HEK293 (cell line): ENCODE results near the gene SMNDC1.
A peak's percentile ranks its signal among the peaks of the same experiment; 100 is the strongest.

Experiments
- CTCF ChIA-PET: fragments of 350-600 bp; formaldehyde crosslinking; extraction: SDS; loops from one replicate; lab custom pipeline; 2021; ENCODE audit warnings: antibody characterized with exemption; lab: Yijun Ruan, JAX
- POLR2A ChIA-PET: fragments of 300-600 bp; formaldehyde crosslinking; extraction: SDS; loops from one replicate; lab custom pipeline; 2020; ENCODE audit warnings: antibody characterized with exemption, inconsistent platforms; lab: Yijun Ruan, JAX
- H3K27ac ChIP-seq: fragments of 200-500 bp; sonication (Bioruptor generic); 2 replicates; pipeline ENCODE4 v1.5.1; 2014; ENCODE audit warnings: low read depth, low read length, control low read depth, inconsistent platforms; ENCODE audit errors: extremely low read depth
- H3K36me3 ChIP-seq, 2 experiments: fragments of 200-500 bp in 1 of 2; sonication (Bioruptor generic) in 1 of 2; 1 replicate in 1 of 2; 2 replicates in 1 of 2; pipeline ENCODE4 v1.5.1; 2014 to 2017; ENCODE audit warnings: inconsistent platforms in 2 of 2, low read length in 2 of 2; ENCODE audit not compliant: control insufficient read depth in 2 of 2, insufficient read depth in 1 of 2
- H3K4me1 ChIP-seq: fragments of 200-500 bp; sonication (Bioruptor generic); 2 replicates; pipeline ENCODE4 v1.5.1; 2014; ENCODE audit warnings: mild to moderate bottlenecking, low read length, inconsistent platforms; ENCODE audit not compliant: control insufficient read depth, insufficient read depth
- H3K4me3 ChIP-seq: 2 replicates; pipeline ENCODE4 v1.5.1; 2011; ENCODE audit warnings: low read depth, mild to moderate bottlenecking, control low read depth, low read length, moderate library complexity
- H3K9me3 ChIP-seq: fragments of 200-500 bp; sonication (Bioruptor generic); 2 replicates; pipeline ENCODE4 v1.5.1; 2014; ENCODE audit warnings: low read depth, low read length, inconsistent platforms; ENCODE audit not compliant: control insufficient read depth, insufficient read depth
- HOXD13 ChIP-seq: sonication (generic); formaldehyde crosslinking; IDR thresholded peaks from 2 replicates; pipeline ENCODE4 v1.8.0; 2022; ENCODE audit warnings: missing genetic modification reagents, borderline replicate concordance
- IKZF3 ChIP-seq: fragments of 450-650 bp; IDR thresholded peaks from 2 replicates; pipeline ENCODE4 v1.5.0; 2018; ENCODE audit warnings: missing biosample characterization, mild to moderate bottlenecking, missing genetic modification characterization, moderate library complexity
- KLF7 ChIP-seq: fragments of 450-650 bp; formaldehyde crosslinking; IDR thresholded peaks from 2 replicates; pipeline ENCODE4 v1.5.1; 2016; ENCODE audit warnings: missing biosample characterization, missing genetic modification characterization, borderline replicate concordance
- MEIS1 ChIP-seq: sonication (generic); formaldehyde crosslinking; IDR thresholded peaks from 2 replicates; pipeline ENCODE4 v1.8.1; 2022; ENCODE audit warnings: missing genetic modification reagents, mild to moderate bottlenecking, borderline replicate concordance
- YY1 ChIP-seq: fragments of 450-650 bp; formaldehyde crosslinking; IDR thresholded peaks from 2 replicates; pipeline ENCODE4 v1.5.1; 2018; ENCODE audit warnings: missing biosample characterization, missing genetic modification characterization
- ZBTB1 ChIP-seq: fragments of 450-650 bp; formaldehyde crosslinking; IDR thresholded peaks from 2 replicates; pipeline ENCODE4 v1.5.1; 2016; ENCODE audit warnings: missing biosample characterization, missing genetic modification characterization
- ZBTB48 ChIP-seq: fragments of 450-650 bp; formaldehyde crosslinking; IDR thresholded peaks from 2 replicates; pipeline ENCODE4 v1.5.1; 2016; ENCODE audit warnings: missing biosample characterization, missing genetic modification characterization
- ZBTB8A ChIP-seq: fragments of 450-650 bp; formaldehyde crosslinking; IDR thresholded peaks from 2 replicates; pipeline ENCODE4 v1.5.1; 2016; ENCODE audit warnings: missing biosample characterization, missing genetic modification characterization
- ZNF157 ChIP-seq: fragments of 450-650 bp; formaldehyde crosslinking; IDR thresholded peaks from 2 replicates; pipeline ENCODE4 v1.5.1; 2016; ENCODE audit warnings: missing biosample characterization, missing genetic modification characterization
- ZNF350 ChIP-seq: fragments of 450-650 bp; formaldehyde crosslinking; IDR thresholded peaks from 2 replicates; pipeline ENCODE4 v1.5.0; 2017; ENCODE audit warnings: missing biosample characterization, mild to moderate bottlenecking, missing genetic modification characterization
- ZNF510 ChIP-seq: fragments of 450-650 bp; formaldehyde crosslinking; IDR thresholded peaks from 2 replicates; pipeline ENCODE4 v1.5.1; 2018; ENCODE audit warnings: mild to moderate bottlenecking, missing genetic modification characterization, missing biosample characterization; ENCODE audit not compliant: insufficient replicate concordance
- ZNF514 ChIP-seq: fragments of 450-650 bp; formaldehyde crosslinking; IDR thresholded peaks from 2 replicates; pipeline ENCODE4 v1.5.1; 2016; ENCODE audit warnings: missing biosample characterization, missing genetic modification characterization
- ZNF529 ChIP-seq: fragments of 450-650 bp; formaldehyde crosslinking; IDR thresholded peaks from 2 replicates; pipeline ENCODE4 v1.5.1; 2017; ENCODE audit warnings: missing genetic modification characterization, missing biosample characterization; ENCODE audit not compliant: insufficient replicate concordance
- ZNF660 ChIP-seq: fragments of 450-650 bp; IDR thresholded peaks from 2 replicates; pipeline ENCODE4 v1.5.1; 2018; ENCODE audit warnings: missing biosample characterization, mild to moderate bottlenecking, missing genetic modification characterization
- ZNF664 ChIP-seq: fragments of 450-650 bp; formaldehyde crosslinking; IDR thresholded peaks from 2 replicates; pipeline ENCODE4 v1.5.1; 2016; ENCODE audit warnings: missing biosample characterization, missing genetic modification characterization
- ZNF747 ChIP-seq: fragments of 450-650 bp; formaldehyde crosslinking; IDR thresholded peaks from 2 replicates; pipeline ENCODE4 v1.5.1; 2016; ENCODE audit warnings: missing biosample characterization, missing genetic modification characterization
- ZNF791 ChIP-seq: fragments of 450-650 bp; formaldehyde crosslinking; IDR thresholded peaks from 2 replicates; pipeline ENCODE4 v1.5.1; 2016; ENCODE audit warnings: missing biosample characterization, missing genetic modification characterization
- TF ChIP-seq, protein P1 (sequence below): fragments of 450-650 bp; formaldehyde crosslinking; IDR thresholded peaks from 2 replicates; pipeline ENCODE4 v1.5.1; 2017; ENCODE audit warnings: missing biosample characterization, missing genetic modification characterization
- TF ChIP-seq, protein P2 (sequence below): fragments of 450-650 bp; formaldehyde crosslinking; IDR thresholded peaks from 2 replicates; pipeline ENCODE4 v1.5.1; 2016; ENCODE audit warnings: missing biosample characterization, missing genetic modification characterization
- TF ChIP-seq, protein P3 (sequence below): IDR thresholded peaks from 2 replicates; pipeline ENCODE4 v1.6.1; 2011; ENCODE audit warnings: mild to moderate bottlenecking, low read depth, low read length, borderline replicate concordance
- TF ChIP-seq, protein P4 (sequence below): fragments of 450-650 bp; formaldehyde crosslinking; IDR thresholded peaks from 2 replicates; pipeline ENCODE4 v1.5.1; 2016; ENCODE audit warnings: missing biosample characterization, missing genetic modification characterization
- TF ChIP-seq, protein P5 (sequence below): fragments of 450-650 bp; formaldehyde crosslinking; IDR thresholded peaks from 2 replicates; pipeline ENCODE4 v1.5.1; 2016; ENCODE audit warnings: missing biosample characterization, missing genetic modification characterization
- TF ChIP-seq, protein P6 (sequence below): fragments of 450-650 bp; formaldehyde crosslinking; IDR thresholded peaks from 2 replicates; pipeline ENCODE4 v1.5.1; 2016; ENCODE audit warnings: missing biosample characterization, missing genetic modification characterization
- TF ChIP-seq, protein P7 (sequence below): fragments of 450-650 bp; formaldehyde crosslinking; IDR thresholded peaks from 2 replicates; pipeline ENCODE4 v1.5.1; 2017; ENCODE audit warnings: missing biosample characterization, mild to moderate bottlenecking, missing genetic modification characterization, moderate library complexity

Gene SMNDC1

DNA sequence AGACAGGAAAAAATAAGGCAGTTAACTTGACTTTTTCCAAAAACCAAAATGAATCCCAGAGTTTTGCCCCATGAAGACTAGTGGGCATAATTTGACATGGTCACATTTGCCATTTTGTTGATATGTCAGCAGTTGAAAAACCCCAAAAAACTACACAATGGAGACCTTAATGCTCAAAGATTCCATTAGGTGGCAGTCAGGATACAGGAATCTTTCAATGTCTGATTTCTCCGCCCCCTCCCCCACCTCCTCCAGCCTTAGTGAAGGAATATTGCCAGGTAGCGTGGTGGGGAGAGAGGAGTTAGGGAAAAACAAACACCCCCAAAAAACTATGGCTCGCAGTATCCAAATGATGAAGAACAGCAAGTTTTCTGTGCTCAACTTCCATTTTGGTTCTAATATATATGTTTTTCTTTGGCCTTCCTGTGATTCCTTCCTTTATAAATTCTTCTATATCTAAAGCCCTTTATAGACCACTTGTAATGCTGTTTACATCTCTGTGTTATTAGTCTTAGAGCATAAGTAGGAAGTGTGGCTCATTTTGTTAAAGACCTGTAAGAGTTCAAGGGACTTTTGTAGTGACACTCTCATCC lies 6.7 kb upstream of the SMNDC1 start (continued):
- peak; percentile 35; the same call in 1 of the 2 replicates for TF ChIP-seq IKZF3 (tag by site-specific recombination)
- 0 out of 2 replicates have a peak, but pooled peaks have one; percentile 19 for TF ChIP-seq YY1 (tag by site-specific recombination)
- TF ChIP-seq ZNF157 (tag by site-specific recombination), result no peak
- TF ChIP-seq ZNF660, result 0 out of 2 replicates have a peak, but pooled peaks have one; percentile 26
- TF ChIP-seq, protein P1, sequence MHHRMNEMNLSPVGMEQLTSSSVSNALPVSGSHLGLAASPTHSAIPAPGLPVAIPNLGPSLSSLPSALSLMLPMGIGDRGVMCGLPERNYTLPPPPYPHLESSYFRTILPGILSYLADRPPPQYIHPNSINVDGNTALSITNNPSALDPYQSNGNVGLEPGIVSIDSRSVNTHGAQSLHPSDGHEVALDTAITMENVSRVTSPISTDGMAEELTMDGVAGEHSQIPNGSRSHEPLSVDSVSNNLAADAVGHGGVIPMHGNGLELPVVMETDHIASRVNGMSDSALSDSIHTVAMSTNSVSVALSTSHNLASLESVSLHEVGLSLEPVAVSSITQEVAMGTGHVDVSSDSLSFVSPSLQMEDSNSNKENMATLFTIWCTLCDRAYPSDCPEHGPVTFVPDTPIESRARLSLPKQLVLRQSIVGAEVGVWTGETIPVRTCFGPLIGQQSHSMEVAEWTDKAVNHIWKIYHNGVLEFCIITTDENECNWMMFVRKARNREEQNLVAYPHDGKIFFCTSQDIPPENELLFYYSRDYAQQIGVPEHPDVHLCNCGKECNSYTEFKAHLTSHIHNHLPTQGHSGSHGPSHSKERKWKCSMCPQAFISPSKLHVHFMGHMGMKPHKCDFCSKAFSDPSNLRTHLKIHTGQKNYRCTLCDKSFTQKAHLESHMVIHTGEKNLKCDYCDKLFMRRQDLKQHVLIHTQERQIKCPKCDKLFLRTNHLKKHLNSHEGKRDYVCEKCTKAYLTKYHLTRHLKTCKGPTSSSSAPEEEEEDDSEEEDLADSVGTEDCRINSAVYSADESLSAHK (tag by site-specific recombination), result no peak
- TF ChIP-seq, protein P2, sequence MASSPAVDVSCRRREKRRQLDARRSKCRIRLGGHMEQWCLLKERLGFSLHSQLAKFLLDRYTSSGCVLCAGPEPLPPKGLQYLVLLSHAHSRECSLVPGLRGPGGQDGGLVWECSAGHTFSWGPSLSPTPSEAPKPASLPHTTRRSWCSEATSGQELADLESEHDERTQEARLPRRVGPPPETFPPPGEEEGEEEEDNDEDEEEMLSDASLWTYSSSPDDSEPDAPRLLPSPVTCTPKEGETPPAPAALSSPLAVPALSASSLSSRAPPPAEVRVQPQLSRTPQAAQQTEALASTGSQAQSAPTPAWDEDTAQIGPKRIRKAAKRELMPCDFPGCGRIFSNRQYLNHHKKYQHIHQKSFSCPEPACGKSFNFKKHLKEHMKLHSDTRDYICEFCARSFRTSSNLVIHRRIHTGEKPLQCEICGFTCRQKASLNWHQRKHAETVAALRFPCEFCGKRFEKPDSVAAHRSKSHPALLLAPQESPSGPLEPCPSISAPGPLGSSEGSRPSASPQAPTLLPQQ (tag by site-specific recombination), result no peak
- no peak for TF ChIP-seq ZBTB1 (tag by site-specific recombination)
- TF ChIP-seq, protein P3, sequence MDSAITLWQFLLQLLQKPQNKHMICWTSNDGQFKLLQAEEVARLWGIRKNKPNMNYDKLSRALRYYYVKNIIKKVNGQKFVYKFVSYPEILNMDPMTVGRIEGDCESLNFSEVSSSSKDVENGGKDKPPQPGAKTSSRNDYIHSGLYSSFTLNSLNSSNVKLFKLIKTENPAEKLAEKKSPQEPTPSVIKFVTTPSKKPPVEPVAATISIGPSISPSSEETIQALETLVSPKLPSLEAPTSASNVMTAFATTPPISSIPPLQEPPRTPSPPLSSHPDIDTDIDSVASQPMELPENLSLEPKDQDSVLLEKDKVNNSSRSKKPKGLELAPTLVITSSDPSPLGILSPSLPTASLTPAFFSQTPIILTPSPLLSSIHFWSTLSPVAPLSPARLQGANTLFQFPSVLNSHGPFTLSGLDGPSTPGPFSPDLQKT, result no peak
- TF ChIP-seq, protein P4, sequence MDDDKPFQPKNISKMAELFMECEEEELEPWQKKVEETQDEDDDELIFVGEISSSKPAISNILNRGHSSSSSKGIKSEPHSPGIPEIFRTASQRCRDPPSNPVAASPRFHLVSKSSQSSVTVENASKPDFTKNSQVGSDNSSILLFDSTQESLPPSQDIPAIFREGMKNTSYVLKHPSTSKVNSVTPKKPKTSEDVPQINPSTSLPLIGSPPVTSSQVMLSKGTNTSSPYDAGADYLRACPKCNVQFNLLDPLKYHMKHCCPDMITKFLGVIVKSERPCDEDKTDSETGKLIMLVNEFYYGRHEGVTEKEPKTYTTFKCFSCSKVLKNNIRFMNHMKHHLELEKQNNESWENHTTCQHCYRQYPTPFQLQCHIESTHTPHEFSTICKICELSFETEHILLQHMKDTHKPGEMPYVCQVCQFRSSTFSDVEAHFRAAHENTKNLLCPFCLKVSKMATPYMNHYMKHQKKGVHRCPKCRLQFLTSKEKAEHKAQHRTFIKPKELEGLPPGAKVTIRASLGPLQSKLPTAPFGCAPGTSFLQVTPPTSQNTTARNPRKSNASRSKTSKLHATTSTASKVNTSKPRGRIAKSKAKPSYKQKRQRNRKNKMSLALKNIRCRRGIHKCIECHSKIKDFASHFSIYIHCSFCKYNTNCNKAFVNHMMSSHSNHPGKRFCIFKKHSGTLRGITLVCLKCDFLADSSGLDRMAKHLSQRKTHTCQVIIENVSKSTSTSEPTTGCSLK (tag by site-specific recombination), result no peak
- no peak for TF ChIP-seq ZBTB8A (tag by site-specific recombination)
- TF ChIP-seq, all 188 proteins: peak for 10

DNA sequence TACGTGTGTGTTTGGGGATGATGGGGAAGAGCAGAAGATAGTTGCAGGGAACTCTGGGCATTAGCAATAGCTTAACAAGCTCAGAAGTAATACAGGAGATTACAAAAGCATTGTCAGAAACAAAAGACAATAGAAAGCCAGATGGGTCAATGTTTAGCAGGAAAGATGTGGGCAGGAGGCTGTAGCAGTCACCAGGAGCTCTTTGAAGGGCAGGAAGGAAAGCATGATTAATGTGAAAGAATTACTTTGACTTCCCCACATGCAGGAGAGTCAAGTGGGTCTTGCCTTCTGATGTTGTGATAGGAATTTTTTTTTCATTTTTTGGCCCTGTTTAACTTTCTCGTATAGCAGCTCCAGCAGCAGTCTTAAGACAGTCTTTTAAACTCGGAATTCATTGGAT lies 6.0 kb upstream of the SMNDC1 start:
- ChIA-PET POLR2A (no interaction called here), CTCF (interaction anchor here (0.7 to 2.2 kb wide), 13 partner anchors 14 to 617 kb away, joined by 3 to 16 read pairs (median 4); partner anchors contain the start of gene SMC3)
- Histone ChIP-seq H3K4me3 (no peak overlapping the region), H3K9me3 (no peaks in the 10 kb centered on the region), H3K4me1 (no peaks in the 10 kb centered on the region), H3K27ac (no peak overlapping the region), H3K36me3 (no peaks in the 10 kb centered on the region)
- TF ChIP-seq KLF7 (tag by site-specific recombination) (no peak), ZNF514 (tag by site-specific recombination) (no peak), ZNF791 (tag by site-specific recombination) (no peak), ZNF350 (tag by site-specific recombination) (no peak), ZNF529 (no peak), ZNF664 (tag by site-specific recombination) (no peak), ZBTB48 (tag by site-specific recombination) (no peak), ZNF747 (tag by site-specific recombination) (no peak), MEIS1 (CRISPR knock-in tag) (no peak), HOXD13 (CRISPR knock-in tag) (no peak), ZNF510 (tag by site-specific recombination) (no peak)
- TF ChIP-seq, protein P5, sequence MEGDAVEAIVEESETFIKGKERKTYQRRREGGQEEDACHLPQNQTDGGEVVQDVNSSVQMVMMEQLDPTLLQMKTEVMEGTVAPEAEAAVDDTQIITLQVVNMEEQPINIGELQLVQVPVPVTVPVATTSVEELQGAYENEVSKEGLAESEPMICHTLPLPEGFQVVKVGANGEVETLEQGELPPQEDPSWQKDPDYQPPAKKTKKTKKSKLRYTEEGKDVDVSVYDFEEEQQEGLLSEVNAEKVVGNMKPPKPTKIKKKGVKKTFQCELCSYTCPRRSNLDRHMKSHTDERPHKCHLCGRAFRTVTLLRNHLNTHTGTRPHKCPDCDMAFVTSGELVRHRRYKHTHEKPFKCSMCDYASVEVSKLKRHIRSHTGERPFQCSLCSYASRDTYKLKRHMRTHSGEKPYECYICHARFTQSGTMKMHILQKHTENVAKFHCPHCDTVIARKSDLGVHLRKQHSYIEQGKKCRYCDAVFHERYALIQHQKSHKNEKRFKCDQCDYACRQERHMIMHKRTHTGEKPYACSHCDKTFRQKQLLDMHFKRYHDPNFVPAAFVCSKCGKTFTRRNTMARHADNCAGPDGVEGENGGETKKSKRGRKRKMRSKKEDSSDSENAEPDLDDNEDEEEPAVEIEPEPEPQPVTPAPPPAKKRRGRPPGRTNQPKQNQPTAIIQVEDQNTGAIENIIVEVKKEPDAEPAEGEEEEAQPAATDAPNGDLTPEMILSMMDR (tag by site-specific recombination), result no peak
- TF ChIP-seq, protein P6, sequence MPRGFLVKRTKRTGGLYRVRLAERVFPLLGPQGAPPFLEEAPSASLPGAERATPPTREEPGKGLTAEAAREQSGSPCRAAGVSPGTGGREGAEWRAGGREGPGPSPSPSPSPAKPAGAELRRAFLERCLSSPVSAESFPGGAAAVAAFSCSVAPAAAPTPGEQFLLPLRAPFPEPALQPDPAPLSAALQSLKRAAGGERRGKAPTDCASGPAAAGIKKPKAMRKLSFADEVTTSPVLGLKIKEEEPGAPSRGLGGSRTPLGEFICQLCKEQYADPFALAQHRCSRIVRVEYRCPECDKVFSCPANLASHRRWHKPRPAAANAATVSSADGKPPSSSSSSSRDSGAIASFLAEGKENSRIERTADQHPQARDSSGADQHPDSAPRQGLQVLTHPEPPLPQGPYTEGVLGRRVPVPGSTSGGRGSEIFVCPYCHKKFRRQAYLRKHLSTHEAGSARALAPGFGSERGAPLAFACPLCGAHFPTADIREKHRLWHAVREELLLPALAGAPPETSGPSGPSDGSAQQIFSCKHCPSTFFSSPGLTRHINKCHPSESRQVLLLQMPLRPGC (tag by site-specific recombination), result no peak
- TF ChIP-seq, protein P7, sequence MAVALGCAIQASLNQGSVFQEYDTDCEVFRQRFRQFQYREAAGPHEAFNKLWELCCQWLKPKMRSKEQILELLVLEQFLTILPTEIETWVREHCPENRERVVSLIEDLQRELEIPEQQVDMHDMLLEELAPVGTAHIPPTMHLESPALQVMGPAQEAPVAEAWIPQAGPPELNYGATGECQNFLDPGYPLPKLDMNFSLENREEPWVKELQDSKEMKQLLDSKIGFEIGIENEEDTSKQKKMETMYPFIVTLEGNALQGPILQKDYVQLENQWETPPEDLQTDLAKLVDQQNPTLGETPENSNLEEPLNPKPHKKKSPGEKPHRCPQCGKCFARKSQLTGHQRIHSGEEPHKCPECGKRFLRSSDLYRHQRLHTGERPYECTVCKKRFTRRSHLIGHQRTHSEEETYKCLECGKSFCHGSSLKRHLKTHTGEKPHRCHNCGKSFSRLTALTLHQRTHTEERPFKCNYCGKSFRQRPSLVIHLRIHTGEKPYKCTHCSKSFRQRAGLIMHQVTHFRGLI (tag by site-specific recombination), result no peak
